Testis (tissue), 2 donors: ENCODE measurements around the gene ENPP6.

ENCODE experiments used
- POLR2A ChIP-seq: fragments of 450-650 bp; IDR thresholded peaks from one replicate; pipeline ENCODE4 v1.6.1; 2017; ENCODE audit warnings: antibody characterized with exemption, mild to moderate bottlenecking, moderate library complexity
- TF ChIP-seq, protein P1 (sequence below), 3 experiments: fragments of 450-650 bp in 2 of 3; fragments of 200-600 bp in 1 of 3; sonication (generic) in 1 of 3; IDR thresholded peaks; one replicate each; pipeline ENCODE4 v1.5.1; 2016 to 2019; ENCODE audit warnings: antibody characterized with exemption in 3 of 3, mild to moderate bottlenecking in 2 of 3, moderate library complexity in 1 of 3

DNA sequence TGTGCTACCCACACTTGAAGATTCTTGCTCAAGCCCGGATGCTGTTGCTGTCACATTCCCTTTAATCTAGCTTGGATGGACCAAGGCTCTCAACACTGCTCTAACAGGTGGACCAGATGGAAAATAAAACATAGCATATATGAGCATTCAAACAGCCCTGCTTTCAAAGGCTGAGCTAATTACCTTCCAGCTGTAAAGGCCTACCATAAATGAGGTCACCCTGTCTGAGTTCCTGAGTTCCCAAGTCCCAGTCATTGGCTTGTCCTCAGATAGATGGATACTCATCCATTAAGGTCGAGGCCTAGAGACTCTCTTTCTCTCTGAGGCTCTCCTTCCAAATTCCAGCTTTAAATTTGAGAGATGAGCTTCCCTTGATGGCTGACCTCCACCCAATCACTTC lies 165.1 kb downstream of the ENPP6 start:
- TF ChIP-seq, protein P1, sequence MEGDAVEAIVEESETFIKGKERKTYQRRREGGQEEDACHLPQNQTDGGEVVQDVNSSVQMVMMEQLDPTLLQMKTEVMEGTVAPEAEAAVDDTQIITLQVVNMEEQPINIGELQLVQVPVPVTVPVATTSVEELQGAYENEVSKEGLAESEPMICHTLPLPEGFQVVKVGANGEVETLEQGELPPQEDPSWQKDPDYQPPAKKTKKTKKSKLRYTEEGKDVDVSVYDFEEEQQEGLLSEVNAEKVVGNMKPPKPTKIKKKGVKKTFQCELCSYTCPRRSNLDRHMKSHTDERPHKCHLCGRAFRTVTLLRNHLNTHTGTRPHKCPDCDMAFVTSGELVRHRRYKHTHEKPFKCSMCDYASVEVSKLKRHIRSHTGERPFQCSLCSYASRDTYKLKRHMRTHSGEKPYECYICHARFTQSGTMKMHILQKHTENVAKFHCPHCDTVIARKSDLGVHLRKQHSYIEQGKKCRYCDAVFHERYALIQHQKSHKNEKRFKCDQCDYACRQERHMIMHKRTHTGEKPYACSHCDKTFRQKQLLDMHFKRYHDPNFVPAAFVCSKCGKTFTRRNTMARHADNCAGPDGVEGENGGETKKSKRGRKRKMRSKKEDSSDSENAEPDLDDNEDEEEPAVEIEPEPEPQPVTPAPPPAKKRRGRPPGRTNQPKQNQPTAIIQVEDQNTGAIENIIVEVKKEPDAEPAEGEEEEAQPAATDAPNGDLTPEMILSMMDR (IDR thresholded peaks at IDR 0.05), result no peak
- no peak for TF ChIP-seq POLR2A
